GM10266 (cell line): Measurements from ENCODE around the gene PRKACA.

Experiments
- DNase-seq: peaks from one replicate; pipeline ENCODE4 v3.0.0; 2012; ENCODE audit errors: extremely low spot score
- TF ChIP-seq, protein P1 (sequence below): IDR thresholded peaks from 2 replicates; pipeline ENCODE4 v1.5.1; 2012; ENCODE audit warnings: mild to moderate bottlenecking, low read depth; ENCODE audit not compliant: control insufficient read depth, insufficient read depth; ENCODE audit errors: missing control alignments

The PRKACA gene

GRCh38 chr19:14061081-14061749 lies 56.3 kb downstream of the PRKACA start:
- no peak for DNase-seq
- TF ChIP-seq, protein P1, sequence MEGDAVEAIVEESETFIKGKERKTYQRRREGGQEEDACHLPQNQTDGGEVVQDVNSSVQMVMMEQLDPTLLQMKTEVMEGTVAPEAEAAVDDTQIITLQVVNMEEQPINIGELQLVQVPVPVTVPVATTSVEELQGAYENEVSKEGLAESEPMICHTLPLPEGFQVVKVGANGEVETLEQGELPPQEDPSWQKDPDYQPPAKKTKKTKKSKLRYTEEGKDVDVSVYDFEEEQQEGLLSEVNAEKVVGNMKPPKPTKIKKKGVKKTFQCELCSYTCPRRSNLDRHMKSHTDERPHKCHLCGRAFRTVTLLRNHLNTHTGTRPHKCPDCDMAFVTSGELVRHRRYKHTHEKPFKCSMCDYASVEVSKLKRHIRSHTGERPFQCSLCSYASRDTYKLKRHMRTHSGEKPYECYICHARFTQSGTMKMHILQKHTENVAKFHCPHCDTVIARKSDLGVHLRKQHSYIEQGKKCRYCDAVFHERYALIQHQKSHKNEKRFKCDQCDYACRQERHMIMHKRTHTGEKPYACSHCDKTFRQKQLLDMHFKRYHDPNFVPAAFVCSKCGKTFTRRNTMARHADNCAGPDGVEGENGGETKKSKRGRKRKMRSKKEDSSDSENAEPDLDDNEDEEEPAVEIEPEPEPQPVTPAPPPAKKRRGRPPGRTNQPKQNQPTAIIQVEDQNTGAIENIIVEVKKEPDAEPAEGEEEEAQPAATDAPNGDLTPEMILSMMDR = no peak

DNA sequence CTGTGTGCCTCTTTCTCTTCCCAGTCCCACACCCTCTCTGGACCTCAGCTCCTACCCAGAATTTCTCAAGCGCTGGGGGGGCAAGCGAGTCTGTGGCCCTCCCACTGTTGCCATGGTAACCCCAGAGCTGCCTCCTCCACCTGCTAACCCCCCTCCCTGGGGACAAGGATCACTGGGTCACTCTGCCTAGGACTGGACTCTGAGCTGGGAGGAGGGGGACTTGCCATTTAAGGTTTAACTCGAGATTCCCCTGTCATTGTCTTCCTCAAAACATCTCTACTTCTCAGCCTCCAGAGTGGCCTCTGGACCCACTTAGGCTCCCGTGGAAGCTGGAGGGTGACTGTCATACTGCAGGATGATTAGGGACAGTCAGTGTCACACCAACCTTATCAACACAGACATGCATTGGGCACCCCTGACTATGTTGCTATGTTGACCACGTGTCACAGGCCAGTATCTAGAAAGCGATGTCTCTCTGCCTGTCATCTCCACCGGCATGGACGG lies 57.9 kb downstream of the PRKACA start:
- no peak for DNase-seq
- TF ChIP-seq, protein P1 = no peak

- TF ChIP-seq, protein P1 = peak; percentile 73
- DNase-seq = peak; percentile 86
Measured at GRCh38 chr19:14059093-14059480, 58.5 kb downstream of the PRKACA start.

- DNase-seq = no peak
- TF ChIP-seq, protein P1 = no peak
Measured at GRCh38 chr19:14058182-14059092, 59.1 kb downstream of the PRKACA start.

DNA sequence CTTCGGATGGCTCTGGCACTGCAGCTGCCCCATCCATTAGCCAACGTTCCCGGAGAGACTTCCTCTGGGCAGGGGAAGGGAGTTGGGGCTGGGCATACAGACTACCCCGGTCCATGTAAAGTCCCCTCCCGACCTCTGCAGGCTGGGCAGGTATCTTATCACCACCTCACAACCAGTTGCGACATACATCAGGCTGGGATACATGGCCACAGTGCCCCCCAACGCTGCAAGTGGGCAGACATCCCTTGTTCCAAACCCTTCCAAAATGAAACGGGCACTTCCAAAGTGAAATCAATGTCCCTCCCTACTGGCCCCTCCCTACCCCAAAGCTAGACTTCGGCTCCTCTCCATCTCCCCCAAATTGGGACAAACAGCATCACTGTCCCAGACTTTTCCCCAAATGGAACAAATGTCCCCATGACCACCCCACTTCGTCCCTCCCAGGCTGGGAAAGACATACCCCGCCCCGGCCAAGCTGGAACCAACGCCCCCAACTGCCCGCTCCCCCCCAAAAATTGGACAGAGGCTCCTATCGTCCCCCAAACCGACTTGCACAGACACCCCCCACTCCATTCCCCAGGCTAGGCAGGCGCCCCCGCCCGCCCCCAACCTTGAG lies 60.7 kb downstream of the PRKACA start:
- TF ChIP-seq, protein P1 = no peak
- no peak for DNase-seq

GRCh38 chr19:14056069-14056666 lies 61.4 kb downstream of the PRKACA start:
- DNase-seq = no peak
- TF ChIP-seq, protein P1 = no peak
